ENCODE measurements around the gene MUS81. TPM values are rescaled to one million over a fixed set of nuclear protein-coding genes. Genes with fewer than 3 reads are reported as not detected.
A peak's percentile ranks its signal among the peaks of the same experiment; 100 is the strongest.

The MUS81 gene
- total and polyA plus RNA-seq, 9 of the 15 experiments (the other 6 are each of a cell fraction or from before 2014, with no cell fraction given), result 13.4 to 118 (median 53.7) TPM

DNA sequence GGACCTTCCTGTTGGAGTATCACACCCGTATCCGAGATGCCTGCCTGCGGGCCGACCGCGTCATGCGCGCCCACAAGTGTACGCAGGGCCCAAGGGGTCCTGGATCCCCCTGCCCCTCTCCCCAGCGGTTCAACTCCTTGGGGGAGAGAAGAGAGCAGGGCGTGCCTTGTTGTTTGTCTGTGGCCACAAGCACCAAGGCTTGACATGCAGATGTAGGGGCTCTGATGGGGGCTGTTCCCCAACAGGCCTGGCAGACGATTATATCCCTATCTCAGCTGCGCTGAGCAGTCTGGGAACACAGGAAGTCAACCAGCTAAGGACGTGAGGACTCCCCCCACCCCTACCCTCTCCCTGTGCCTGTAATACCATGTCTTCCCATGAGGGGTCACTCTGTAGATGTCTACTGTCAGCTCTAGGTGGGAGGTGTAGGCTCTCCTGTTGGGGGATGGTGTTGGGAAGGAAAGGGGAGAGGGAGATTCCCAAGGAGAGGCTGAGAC is 9.1 kb upstream of the MUS81 start (continued):
- no peak for TF ChIP-seq SRSF3 (IDR thresholded peaks at IDR 0.05; ENCODE audit: insufficient read depth, low read length)
- TF ChIP-seq ZNF165 (CRISPR knock-in tag; IDR thresholded peaks at IDR 0.05; ENCODE audit: borderline replicate concordance), result no peak
- TF ChIP-seq ZNF174 (CRISPR knock-in tag; IDR thresholded peaks at IDR 0.05), result no peak
- no peak for TF ChIP-seq EHMT2 (IDR thresholded peaks at IDR 0.05)
- no peak for TF ChIP-seq ZNF134 (CRISPR knock-in tag; conservative IDR thresholded peaks at IDR 0.05)
- TF ChIP-seq ZNF124 (CRISPR knock-in tag; IDR thresholded peaks at IDR 0.05), result no peak
- TF ChIP-seq KDM1A (IDR thresholded peaks at IDR 0.05), result no peak
- no peak for TF ChIP-seq CREB1 (IDR thresholded peaks at IDR 0.05)
- 0 out of 2 replicates have a peak, but pooled peaks have one; percentile 2 for TF ChIP-seq CREB1 (CRISPR knock-in tag; IDR thresholded peaks at IDR 0.05)
- TF ChIP-seq, protein P1, sequence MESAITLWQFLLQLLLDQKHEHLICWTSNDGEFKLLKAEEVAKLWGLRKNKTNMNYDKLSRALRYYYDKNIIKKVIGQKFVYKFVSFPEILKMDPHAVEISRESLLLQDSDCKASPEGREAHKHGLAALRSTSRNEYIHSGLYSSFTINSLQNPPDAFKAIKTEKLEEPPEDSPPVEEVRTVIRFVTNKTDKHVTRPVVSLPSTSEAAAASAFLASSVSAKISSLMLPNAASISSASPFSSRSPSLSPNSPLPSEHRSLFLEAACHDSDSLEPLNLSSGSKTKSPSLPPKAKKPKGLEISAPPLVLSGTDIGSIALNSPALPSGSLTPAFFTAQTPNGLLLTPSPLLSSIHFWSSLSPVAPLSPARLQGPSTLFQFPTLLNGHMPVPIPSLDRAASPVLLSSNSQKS (CRISPR knock-in tag; IDR thresholded peaks at IDR 0.05), result no peak
- no peak for TF ChIP-seq MBD2 (IDR thresholded peaks at IDR 0.05; ENCODE audit: borderline replicate concordance, low read depth)
- no peak for TF ChIP-seq YBX1 (IDR thresholded peaks at IDR 0.05)
- peak; percentile 60 for TF ChIP-seq RBM22 (IDR thresholded peaks at IDR 0.05; ENCODE audit: low read depth, low read length, poor library complexity, severe bottlenecking)
- no peak for TF ChIP-seq TAF15 (IDR thresholded peaks at IDR 0.05; ENCODE audit: low read depth, low read length)
- TF ChIP-seq ZNF785 (CRISPR knock-in tag; IDR thresholded peaks at IDR 0.05), result peak; percentile 88
- TF ChIP-seq POLR2G (IDR thresholded peaks at IDR 0.05; ENCODE audit: low read depth, low read length), result peak; percentile 73
- TF ChIP-seq RFX5 (IDR thresholded peaks at IDR 0.05; ENCODE audit: low read depth, low read length), result no peak
- no peak for TF ChIP-seq SREBF2 (CRISPR knock-in tag; IDR thresholded peaks at IDR 0.05)
- no peak for TF ChIP-seq GTF2F1 (IDR thresholded peaks at IDR 0.05; ENCODE audit: low read depth, low read length)
- no peak for TF ChIP-seq NR2C2 (CRISPR knock-in tag; IDR thresholded peaks at IDR 0.05)
- no peak for TF ChIP-seq NR2C2 (tag; IDR thresholded peaks at IDR 0.05)
- TF ChIP-seq, protein P2, sequence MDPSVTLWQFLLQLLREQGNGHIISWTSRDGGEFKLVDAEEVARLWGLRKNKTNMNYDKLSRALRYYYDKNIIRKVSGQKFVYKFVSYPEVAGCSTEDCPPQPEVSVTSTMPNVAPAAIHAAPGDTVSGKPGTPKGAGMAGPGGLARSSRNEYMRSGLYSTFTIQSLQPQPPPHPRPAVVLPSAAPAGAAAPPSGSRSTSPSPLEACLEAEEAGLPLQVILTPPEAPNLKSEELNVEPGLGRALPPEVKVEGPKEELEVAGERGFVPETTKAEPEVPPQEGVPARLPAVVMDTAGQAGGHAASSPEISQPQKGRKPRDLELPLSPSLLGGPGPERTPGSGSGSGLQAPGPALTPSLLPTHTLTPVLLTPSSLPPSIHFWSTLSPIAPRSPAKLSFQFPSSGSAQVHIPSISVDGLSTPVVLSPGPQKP (CRISPR knock-in tag; IDR thresholded peaks at IDR 0.05), result no peak
- no peak for TF ChIP-seq RBM25 (IDR thresholded peaks at IDR 0.05; ENCODE audit: low read depth, low read length, severe bottlenecking)
- no peak for TF ChIP-seq MTF1 (CRISPR knock-in tag; IDR thresholded peaks at IDR 0.05; ENCODE audit: borderline replicate concordance)
- TF ChIP-seq IFI16 (CRISPR knock-in tag; IDR thresholded peaks at IDR 0.05), result no peak
- no peak for TF ChIP-seq CHCHD3 (CRISPR knock-in tag; IDR thresholded peaks at IDR 0.05)
- TF ChIP-seq, protein P3, sequence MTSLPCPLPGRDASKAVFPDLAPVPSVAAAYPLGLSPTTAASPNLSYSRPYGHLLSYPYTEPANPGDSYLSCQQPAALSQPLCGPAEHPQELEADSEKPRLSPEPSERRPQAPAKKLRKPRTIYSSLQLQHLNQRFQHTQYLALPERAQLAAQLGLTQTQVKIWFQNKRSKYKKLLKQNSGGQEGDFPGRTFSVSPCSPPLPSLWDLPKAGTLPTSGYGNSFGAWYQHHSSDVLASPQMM (CRISPR knock-in tag; IDR thresholded peaks at IDR 0.05), result no peak
- TF ChIP-seq, protein P4, sequence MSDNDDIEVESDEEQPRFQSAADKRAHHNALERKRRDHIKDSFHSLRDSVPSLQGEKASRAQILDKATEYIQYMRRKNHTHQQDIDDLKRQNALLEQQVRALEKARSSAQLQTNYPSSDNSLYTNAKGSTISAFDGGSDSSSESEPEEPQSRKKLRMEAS (CRISPR knock-in tag; IDR thresholded peaks at IDR 0.05), result no peak
- TF ChIP-seq ZNF133 (CRISPR knock-in tag; IDR thresholded peaks at IDR 0.05), result no peak
- TF ChIP-seq, protein P5, sequence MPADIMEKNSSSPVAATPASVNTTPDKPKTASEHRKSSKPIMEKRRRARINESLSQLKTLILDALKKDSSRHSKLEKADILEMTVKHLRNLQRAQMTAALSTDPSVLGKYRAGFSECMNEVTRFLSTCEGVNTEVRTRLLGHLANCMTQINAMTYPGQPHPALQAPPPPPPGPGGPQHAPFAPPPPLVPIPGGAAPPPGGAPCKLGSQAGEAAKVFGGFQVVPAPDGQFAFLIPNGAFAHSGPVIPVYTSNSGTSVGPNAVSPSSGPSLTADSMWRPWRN (IDR thresholded peaks at IDR 0.05; ENCODE audit: low read depth), result no peak
